Measurements from ENCODE around the gene TBX1.

TBX1 gene

GRCh38 chr22:19760058-19760950 lies at the start of gene TBX1:
Gene TBX1 (plus strand): TSS chr22:19760778. CDS start chr22:19760844, 66 bp downstream.
- no peak for DNase-seq

GRCh38 chr22:19713245-19713644 lies 47.3 kb upstream of the TBX1 start:
- DNase-seq = no peak

GRCh38 chr22:19713650-19714311 lies 46.8 kb upstream of the TBX1 start:
- no peak for DNase-seq

GRCh38 chr22:19714312-19715187 lies 46.0 kb upstream of the TBX1 start, which contains the start of gene SEPTIN5:
Gene SEPTIN5 (plus strand): TSS chr22:19714503. CDS start chr22:19714589, 86 bp downstream.
- no peak for DNase-seq

GRCh38 chr22:19715188-19715930 lies 45.2 kb upstream of the TBX1 start:
- no peak for DNase-seq

GRCh38 chr22:19716041-19716828 lies 44.3 kb upstream of the TBX1 start:
- DNase-seq = no peak

- no peak for DNase-seq
These were observed 43.8 kb upstream of the TBX1 start for GRCh38 chr22:19716829-19717105.

GRCh38 chr22:19717181-19717580 lies 43.4 kb upstream of the TBX1 start:
- no peak for DNase-seq

- peak; percentile 16 for DNase-seq
These were observed 42.7 kb upstream of the TBX1 start for GRCh38 chr22:19717691-19718455.

- DNase-seq = no peak
These were observed 42.0 kb upstream of the TBX1 start for GRCh38 chr22:19718456-19719049.

- DNase-seq = no peak
These were observed 41.5 kb upstream of the TBX1 start for GRCh38 chr22:19719050-19719482.

- no peak for DNase-seq
These were observed 41.0 kb upstream of the TBX1 start for GRCh38 chr22:19719488-19720021.

- DNase-seq = no peak
These were observed 40.3 kb upstream of the TBX1 start for GRCh38 chr22:19720150-19720827.

GRCh38 chr22:19720999-19721329 lies 39.6 kb upstream of the TBX1 start:
- no peak for DNase-seq

- no peak for DNase-seq
These were observed 39.0 kb upstream of the TBX1 start for GRCh38 chr22:19721330-19722177.

GRCh38 chr22:19722178-19722981 lies 38.2 kb upstream of the TBX1 start:
- DNase-seq = no peak

- DNase-seq = no peak
These were observed 37.7 kb upstream of the TBX1 start for GRCh38 chr22:19722982-19723231.
